ENCODE data around the gene MXD4.

MXD4 gene

DNA sequence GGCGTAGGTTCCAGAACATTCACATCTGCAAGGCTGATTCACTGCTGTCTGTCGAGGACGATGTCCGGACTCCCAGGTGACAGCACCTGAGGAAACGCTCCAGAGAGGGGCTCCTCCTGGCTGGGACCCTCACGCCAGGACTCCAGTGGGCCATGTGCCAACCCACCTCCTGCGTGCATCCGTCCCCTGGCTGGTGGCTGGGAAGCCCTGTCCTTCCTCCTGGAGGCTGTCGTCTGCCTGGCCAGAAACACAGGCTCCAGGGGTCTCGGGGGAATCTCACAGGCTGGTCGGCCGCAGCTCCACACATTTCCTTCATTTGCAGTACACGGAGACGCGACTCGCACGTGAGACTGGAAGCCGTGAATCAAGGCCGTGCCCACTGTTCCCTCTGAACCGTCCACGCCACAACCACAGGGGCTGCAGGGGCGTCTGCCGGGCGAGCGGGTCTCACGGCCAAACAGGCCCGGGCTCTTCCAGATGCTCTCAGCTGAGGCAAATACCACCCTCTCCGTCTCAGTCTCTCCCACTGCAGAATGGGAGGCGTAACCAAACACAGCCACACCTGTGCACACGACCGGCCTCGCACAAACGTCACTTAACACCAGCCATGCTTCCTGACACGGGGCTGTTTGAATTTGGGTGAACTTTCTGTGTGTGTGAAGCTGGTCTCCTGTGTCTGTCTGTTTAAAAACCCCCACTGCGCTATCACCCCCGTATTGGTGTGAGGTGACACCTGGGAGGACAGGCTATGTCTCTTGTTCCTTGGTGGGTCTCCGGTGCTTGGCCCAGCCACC, 38.7 kb upstream of the MXD4 start:
- Mint-ChIP-seq H3K36me3 (ENCODE audit: low read depth) (peaks cover 4% of the 10 kb centered on the region), H3K4me3 (no peak overlapping the region), H3K9me3 (peaks cover 10% of the 10 kb centered on the region), H3K4me1 (peaks cover 18% of the 10 kb centered on the region), H3K27me3 (ENCODE audit: low read depth) (peaks cover 6% of the 10 kb centered on the region), H3K27ac (no peak overlapping the region)
- TF ChIP-seq, protein P1, sequence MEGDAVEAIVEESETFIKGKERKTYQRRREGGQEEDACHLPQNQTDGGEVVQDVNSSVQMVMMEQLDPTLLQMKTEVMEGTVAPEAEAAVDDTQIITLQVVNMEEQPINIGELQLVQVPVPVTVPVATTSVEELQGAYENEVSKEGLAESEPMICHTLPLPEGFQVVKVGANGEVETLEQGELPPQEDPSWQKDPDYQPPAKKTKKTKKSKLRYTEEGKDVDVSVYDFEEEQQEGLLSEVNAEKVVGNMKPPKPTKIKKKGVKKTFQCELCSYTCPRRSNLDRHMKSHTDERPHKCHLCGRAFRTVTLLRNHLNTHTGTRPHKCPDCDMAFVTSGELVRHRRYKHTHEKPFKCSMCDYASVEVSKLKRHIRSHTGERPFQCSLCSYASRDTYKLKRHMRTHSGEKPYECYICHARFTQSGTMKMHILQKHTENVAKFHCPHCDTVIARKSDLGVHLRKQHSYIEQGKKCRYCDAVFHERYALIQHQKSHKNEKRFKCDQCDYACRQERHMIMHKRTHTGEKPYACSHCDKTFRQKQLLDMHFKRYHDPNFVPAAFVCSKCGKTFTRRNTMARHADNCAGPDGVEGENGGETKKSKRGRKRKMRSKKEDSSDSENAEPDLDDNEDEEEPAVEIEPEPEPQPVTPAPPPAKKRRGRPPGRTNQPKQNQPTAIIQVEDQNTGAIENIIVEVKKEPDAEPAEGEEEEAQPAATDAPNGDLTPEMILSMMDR (IDR thresholded peaks at IDR 0.05; ENCODE audit: unreplicated experiment in 3 of 3), result no peak

- Mint-ChIP-seq H3K27ac (peak overlapping the region in 1 of 3 experiments; percentile 31), H3K4me1 (peaks cover 18% of the 10 kb centered on the region), H3K36me3 (ENCODE audit: low read depth) (peaks cover 4% of the 10 kb centered on the region), H3K27me3 (ENCODE audit: low read depth) (peaks cover 6% of the 10 kb centered on the region), H3K4me3 (no peak overlapping the region), H3K9me3 (peaks cover 10% of the 10 kb centered on the region)
- TF ChIP-seq, protein P1 (IDR thresholded peaks at IDR 0.05; ENCODE audit: unreplicated experiment in 3 of 3), result no peak
Measured at GRCh38 chr4:2299794-2300193, 37.9 kb upstream of the MXD4 start.

- H3K9me3 Mint-ChIP-seq, result peaks cover 10% of the 10 kb centered on the region
- TF ChIP-seq, protein P1 (IDR thresholded peaks at IDR 0.05; ENCODE audit: unreplicated experiment in 3 of 3), result no peak
- peak overlapping the region in 1 of 3 experiments; percentile 15 for H3K27ac Mint-ChIP-seq
- H3K4me1 Mint-ChIP-seq, result peaks cover 18% of the 10 kb centered on the region
- H3K4me3 Mint-ChIP-seq, result no peak overlapping the region
- H3K27me3 Mint-ChIP-seq (ENCODE audit: low read depth), result peaks cover 6% of the 10 kb centered on the region
- H3K36me3 Mint-ChIP-seq (ENCODE audit: low read depth), result peaks cover 4% of the 10 kb centered on the region
Measured at GRCh38 chr4:2298532-2298991, 36.7 kb upstream of the MXD4 start.

GRCh38 chr4:2297606-2298531, 36.0 kb upstream of the MXD4 start:
- TF ChIP-seq, protein P1 (IDR thresholded peaks at IDR 0.05; ENCODE audit: unreplicated experiment in 3 of 3), result no peak
- Mint-ChIP-seq H3K36me3 (ENCODE audit: low read depth) (peaks cover 4% of the 10 kb centered on the region), H3K9me3 (peaks cover 10% of the 10 kb centered on the region), H3K27me3 (ENCODE audit: low read depth) (peaks cover 6% of the 10 kb centered on the region), H3K27ac (peak overlapping the region in 1 of 3 experiments; percentile 18), H3K4me1 (peaks cover 22% of the 10 kb centered on the region), H3K4me3 (no peak overlapping the region)

GRCh38 chr4:2296631-2297601, 35.0 kb upstream of the MXD4 start:
- peaks cover 32% of the 10 kb centered on the region for H3K4me1 Mint-ChIP-seq
- H3K4me3 Mint-ChIP-seq, result no peak overlapping the region
- H3K27ac Mint-ChIP-seq, result peak overlapping the region in 1 of 3 experiments; percentile 18
- peaks cover 3% of the 10 kb centered on the region for H3K9me3 Mint-ChIP-seq
- H3K27me3 Mint-ChIP-seq (ENCODE audit: low read depth), result peaks cover 6% of the 10 kb centered on the region
- TF ChIP-seq, protein P1 (IDR thresholded peaks at IDR 0.05; ENCODE audit: unreplicated experiment in 3 of 3), result no peak
- no peaks in the 10 kb centered on the region for H3K36me3 Mint-ChIP-seq (ENCODE audit: low read depth)
